HCT116 (cell line): ENCODE data around the gene OIT3. TPM values are rescaled to one million over a fixed set of nuclear protein-coding genes. Genes with fewer than 3 reads are reported as not detected.
A peak's percentile ranks its signal among the peaks of the same experiment; 100 is the strongest.

Source experiments
- ATAC-seq: fragments of 200-7000 bp; cut with Tn5 transposase; 2 replicates; pipeline ENCODE4 v1.9.1; 2020; ENCODE audit warnings: mild to moderate bottlenecking, moderate library complexity
- Bru-seq: library from RNA; stranded (reverse); fragments of 400-500 nt; gene quantifications from one replicate; lab custom pipeline; 2021; lab: Mats Ljungman, UMichigan
- BruChase-seq, 2 experiments: library from RNA; stranded (reverse); fragments of 400-500 nt; gene quantifications; one replicate each; lab custom pipeline; 2021; lab: Mats Ljungman, UMichigan
- BruUV-seq: library from RNA; stranded (reverse); fragments of 400-500 nt; replicated peaks from 2 replicates; lab custom pipeline; 2021; lab: Mats Ljungman, UMichigan
- CTCF ChIA-PET: fragments of 300-600 bp; sonication (Branson Sonifier 250); formaldehyde crosslinking; loops from one replicate; lab custom pipeline; 2021; ENCODE audit warnings: antibody characterized with exemption; lab: Charles Lee
- POLR2A ChIA-PET: fragments of 300-600, 350-600 bp; sonication (Branson Sonifier 250); formaldehyde crosslinking; loops from one replicate; lab custom pipeline; 2021; ENCODE audit warnings: antibody characterized with exemption; lab: Charles Lee
- RAD21 ChIA-PET, 2 experiments: fragments of 300-600 bp; sonication (Branson Sonifier 250); formaldehyde crosslinking; loops; one replicate each; lab custom pipeline; 2023; ENCODE audit warnings: low total read pairs in 2 of 2; ENCODE audit not compliant: uncharacterized antibody in 2 of 2, unreplicated experiment in 2 of 2, low non-redundant PET in 1 of 2; lab: Charles Lee
- DNase-seq: peaks from one replicate; pipeline ENCODE4 v3.0.0-alpha.2; 2010; ENCODE audit warnings: low read depth, low spot score
- H2AFZ ChIP-seq: fragments of 200-600 bp; shearing (Covaris generic), sonication (generic); 2 replicates; pipeline ENCODE4 v1.6.1; 2017; ENCODE audit warnings: low read depth, mixed run types, mixed read lengths, antibody characterized with exemption, low read length; ENCODE audit not compliant: poor library complexity, severe bottlenecking
- H3K27ac ChIP-seq: 2 replicates; pipeline ENCODE4 v1.5.1; 2012; ENCODE audit warnings: low read depth, low read length
- H3K27me3 ChIP-seq: fragments of 200-600 bp; sonication (generic); 2 replicates; pipeline ENCODE4 v1.6.1; 2016; ENCODE audit warnings: mixed run types, low read length, mixed read lengths; ENCODE audit not compliant: insufficient read depth
- H3K36me3 ChIP-seq, 2 experiments: fragments of 200-500 bp in 1 of 2; fragments of 200-600 bp in 1 of 2; sonication (Bioruptor generic) in 1 of 2; sonication (generic) in 1 of 2; 2 replicates each; pipeline versions ENCODE4 v1.5.1 to v1.6.1; 2014 to 2016; ENCODE audit warnings: low read length in 2 of 2, inconsistent platforms in 1 of 2, mixed read lengths in 1 of 2, mixed run types in 1 of 2; ENCODE audit not compliant: insufficient read depth in 2 of 2, control insufficient read depth in 1 of 2
- H3K4me1 ChIP-seq, 2 experiments: fragments of 200-600 bp in 1 of 2; sonication (generic) in 1 of 2; 2 replicates each; pipeline versions ENCODE4 v1.5.1 to v1.6.1; 2012 to 2017; ENCODE audit warnings: low read length in 2 of 2, inconsistent platforms in 1 of 2, mild to moderate bottlenecking in 1 of 2, mixed read lengths in 1 of 2, mixed run types in 1 of 2, moderate library complexity in 1 of 2; ENCODE audit not compliant: insufficient read depth in 2 of 2, control insufficient read depth in 1 of 2
- H3K4me2 ChIP-seq: fragments of 200-600 bp; sonication (generic); 2 replicates; pipeline ENCODE4 v1.6.1; 2017; ENCODE audit warnings: mixed run types, low read length, mixed read lengths
- H3K4me3 ChIP-seq, 2 experiments: fragments of 200-600 bp in 1 of 2; sonication (generic) in 1 of 2; replicated peaks in 1 of 2; 2 replicates each; pipeline ENCODE4 v1.5.1; 2011 to 2016; ENCODE audit warnings: low read length in 2 of 2, control low read depth in 1 of 2, low read depth in 1 of 2, mild to moderate bottlenecking in 1 of 2, mixed read lengths in 1 of 2, mixed run types in 1 of 2
- H3K79me2 ChIP-seq: fragments of 200-600 bp; sonication (generic); 2 replicates; pipeline ENCODE4 v1.6.1; 2017; ENCODE audit warnings: mild to moderate bottlenecking, mixed run types, low read length, moderate library complexity, mixed read lengths; ENCODE audit not compliant: insufficient read depth
- H3K9ac ChIP-seq: fragments of 200-600 bp; sonication (generic); 2 replicates; pipeline ENCODE4 v1.6.1; 2016; ENCODE audit warnings: low read length, mixed read lengths
- H3K9me2 ChIP-seq: fragments of 200-600 bp; sonication (generic), shearing (Covaris generic); 2 replicates; pipeline ENCODE4 v1.6.1; 2017; ENCODE audit warnings: mixed run types, mild to moderate bottlenecking, moderate library complexity; ENCODE audit not compliant: insufficient read depth
- H3K9me3 ChIP-seq, 2 experiments: fragments of 200-500 bp in 1 of 2; fragments of 200-600 bp in 1 of 2; sonication (Bioruptor generic) in 1 of 2; sonication (generic) in 1 of 2; 2 replicates each; pipeline ENCODE4 v1.6.1; 2014 to 2017; ENCODE audit warnings: low read length in 2 of 2, mixed read lengths in 2 of 2, inconsistent platforms in 1 of 2, low read depth in 1 of 2, mild to moderate bottlenecking in 1 of 2, mixed run types in 1 of 2, moderate library complexity in 1 of 2; ENCODE audit not compliant: control insufficient read depth in 1 of 2, insufficient read depth in 1 of 2
- H4K20me1 ChIP-seq: fragments of 200-600 bp; sonication (generic), shearing (Covaris generic); 2 replicates; pipeline ENCODE4 v1.6.1; 2017; ENCODE audit warnings: mixed run types, mild to moderate bottlenecking, moderate library complexity; ENCODE audit not compliant: insufficient read depth
- CBX3 ChIP-seq: IDR thresholded peaks from 2 replicates; pipeline ENCODE4 v1.6.1; 2012; ENCODE audit warnings: low read depth
- CEBPB ChIP-seq: IDR thresholded peaks from 2 replicates; pipeline ENCODE4 v1.6.1; 2012; ENCODE audit warnings: low read depth
- CTCF ChIP-seq, 3 experiments: fragments of 200-600 bp in 1 of 3; sonication (generic) in 1 of 3; IDR thresholded peaks in 2 of 3; conservative IDR thresholded peaks in 1 of 3; 2 replicates each; pipeline ENCODE4 v1.5.1; 2012 to 2017; ENCODE audit warnings: low read depth in 2 of 3, low read length in 2 of 3, antibody characterized with exemption in 1 of 3, borderline replicate concordance in 1 of 3, control low read depth in 1 of 3, mild to moderate bottlenecking in 1 of 3, mixed read lengths in 1 of 3, mixed run types in 1 of 3, moderate library complexity in 1 of 3; ENCODE audit not compliant: insufficient read depth in 1 of 3
- FOSL1 ChIP-seq: IDR thresholded peaks from 2 replicates; pipeline ENCODE4 v1.6.1; 2012; ENCODE audit warnings: low read depth
- JUND ChIP-seq: IDR thresholded peaks from 2 replicates; pipeline ENCODE4 v1.6.1; 2012
- POLR2A ChIP-seq: IDR thresholded peaks from 2 replicates; pipeline ENCODE4 v1.7.0; 2011; ENCODE audit warnings: borderline replicate concordance; ENCODE audit not compliant: insufficient read depth, insufficient read length; ENCODE audit errors: extremely low read depth
- POLR2AphosphoS5 ChIP-seq: IDR thresholded peaks from 2 replicates; pipeline ENCODE4 v1.6.1; 2011; ENCODE audit warnings: mild to moderate bottlenecking, low read depth, low read length, moderate library complexity
- RAD21 ChIP-seq: IDR thresholded peaks from 2 replicates; pipeline ENCODE4 v1.6.1; 2012; ENCODE audit warnings: low read depth, mild to moderate bottlenecking
- SIN3A ChIP-seq: IDR thresholded peaks from 2 replicates; pipeline ENCODE4 v1.6.1; 2012; ENCODE audit warnings: low read depth
- SP1 ChIP-seq: IDR thresholded peaks from 2 replicates; pipeline ENCODE4 v1.6.1; 2012; ENCODE audit warnings: low read depth
- SRF ChIP-seq: IDR thresholded peaks from 2 replicates; pipeline ENCODE4 v1.6.1; 2012; ENCODE audit warnings: low read depth
- TCF7L2 ChIP-seq: IDR thresholded peaks from 2 replicates; pipeline ENCODE4 v1.7.0; 2011; ENCODE audit warnings: borderline replicate concordance, inconsistent platforms; ENCODE audit not compliant: insufficient read depth, insufficient read length; ENCODE audit errors: extremely low read depth
- YY1 ChIP-seq: IDR thresholded peaks from 2 replicates; pipeline ENCODE4 v1.6.1; 2011; ENCODE audit warnings: low read length, low read depth, moderate library complexity, mild to moderate bottlenecking; ENCODE audit not compliant: insufficient replicate concordance; ENCODE audit errors: extremely low read depth
- ZFX ChIP-seq: fragments of 450-650 bp; IDR thresholded peaks from 2 replicates; pipeline ENCODE4 v1.6.1; 2017
- ZNF274 ChIP-seq: fragments of 200-500 bp; sonication (Bioruptor generic); IDR thresholded peaks from 2 replicates; pipeline ENCODE4 v1.6.1; 2014; ENCODE audit warnings: mild to moderate bottlenecking, low read depth, low read length, inconsistent platforms
- intact Hi-C: fragments of 100-400 bp; cut with micrococcal nuclease; formaldehyde crosslinking; loops from 2 replicates; pipeline ENCODE4 v1.10.0; 2022
- long read RNA-seq: library from polyadenylated mRNA; unstranded; transcript quantifications from one replicate; pipeline ENCODE4 v2.0.0, GENCODE V29; 2021; ENCODE audit not compliant: unreplicated experiment
- polyA plus RNA-seq: library from polyadenylated mRNA; unstranded; fragments of >200 nt; gene quantifications from 2 replicates; pipeline ENCODE4 v1.2.1, GENCODE V29; 2012; ENCODE audit warnings: missing spikeins
- total RNA-seq: library from RNA; stranded (reverse); gene quantifications from one replicate; pipeline ENCODE4 v1.2.1, GENCODE V29; 2021; ENCODE audit not compliant: unreplicated experiment
- TF ChIP-seq, protein P1 (sequence below): IDR thresholded peaks from 2 replicates; pipeline ENCODE4 v1.6.1; 2012
- TF ChIP-seq, protein P2 (sequence below): IDR thresholded peaks from 2 replicates; pipeline ENCODE4 v1.6.1; 2012

Gene OIT3
- total RNA-seq (not detected), Bru-seq, nascent RNA (percentile 22 among the genes with signal in this experiment), BruChase-seq, experiment 1, labeled RNA remaining after a 6-hour chase (percentile 35 among the genes with signal in this experiment), BruChase-seq, experiment 2, labeled RNA remaining after a 2-hour chase (percentile 28 among the genes with signal in this experiment)
- not detected in 2 replicates for polyA plus RNA-seq
- long read RNA-seq: 0 reads

DNA sequence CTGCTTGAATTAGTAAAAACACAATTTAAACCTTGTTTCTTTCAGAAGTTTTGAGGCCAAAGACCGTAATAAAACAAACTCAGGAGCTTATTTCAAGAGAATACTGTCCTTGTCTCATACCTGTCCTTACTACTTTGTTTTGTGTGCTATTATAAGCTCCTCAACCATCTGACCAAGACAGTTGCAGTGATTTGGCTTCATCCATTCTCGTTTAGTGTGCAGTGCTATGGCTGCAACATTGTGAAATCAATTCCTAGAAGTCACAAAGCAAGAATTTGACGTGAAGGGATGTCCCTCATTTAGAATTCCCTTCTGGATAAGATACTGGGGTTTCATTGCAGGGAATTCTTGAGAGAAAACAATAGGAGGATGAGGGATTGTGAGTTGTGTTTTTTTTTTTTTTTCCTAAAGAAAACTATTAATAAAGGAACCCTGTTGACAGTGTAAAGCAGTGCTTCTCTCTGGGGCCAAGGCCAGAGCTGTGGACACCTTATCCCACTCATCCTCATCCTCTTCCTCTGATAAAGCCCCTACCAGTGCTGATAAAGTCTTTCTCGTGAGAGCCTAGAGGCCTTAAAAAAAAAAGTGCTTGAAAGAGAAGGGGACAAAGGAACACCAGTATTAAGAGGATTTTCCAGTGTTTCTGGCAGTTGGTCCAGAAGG lies at the start of gene OIT3:
Gene OIT3 (plus strand): TSS at position 604 of the 663 bp plus-strand sequence. CDS start 60 bp downstream, outside the sequence.
- H3K79me2 ChIP-seq: no peaks in the 10 kb centered on the region
- H3K4me3 ChIP-seq: no peak within 1 kb of the TSS
- no peaks in the 10 kb centered on the region for H3K9me3 ChIP-seq
- no peak within 1 kb of the TSS for H3K9ac ChIP-seq
- H3K36me3 ChIP-seq: no peaks in the 10 kb centered on the region
- ChIA-PET POLR2A (no interaction called here), CTCF (no interaction called here), RAD21 (no interaction called here)
- no peaks in the 10 kb centered on the region for H3K4me1 ChIP-seq
- H3K4me2 ChIP-seq: no peak within 1 kb of the TSS
- no peak within 1 kb of the TSS for H3K27ac ChIP-seq
- DNase-seq (no peak), ATAC-seq (no peak)
- intact Hi-C loops: no loop called here
- TF ChIP-seq ZFX: no peak
- no TSS peak for BruUV-seq
- H3K27me3 ChIP-seq: no peaks in the 10 kb centered on the region
- H3K9me2 ChIP-seq: no peaks in the 10 kb centered on the region
- H4K20me1 ChIP-seq: no peaks in the 10 kb centered on the region
- no peak within 1 kb of the TSS for H2AFZ ChIP-seq

- DNase-seq: peak; percentile 74
- no peak for TF ChIP-seq CTCF (IDR thresholded peaks at IDR 0.05 in 2 of 3, conservative IDR thresholded peaks at IDR 0.05 in 1 of 3; ENCODE audit: borderline replicate concordance in 1 of 3, insufficient read depth in 1 of 3, low read depth in 2 of 3, low read length in 2 of 3)
- TF ChIP-seq JUND: peak; percentile 90
- TF ChIP-seq POLR2AphosphoS5: peak; percentile 39; the same call in 1 of the 2 replicates
- peak; percentile 95 for TF ChIP-seq CBX3
- TF ChIP-seq CEBPB: peak; percentile 93
- TF ChIP-seq RAD21: 0 out of 2 replicates have a peak, but pooled peaks have one; percentile 4
- TF ChIP-seq, protein P1, sequence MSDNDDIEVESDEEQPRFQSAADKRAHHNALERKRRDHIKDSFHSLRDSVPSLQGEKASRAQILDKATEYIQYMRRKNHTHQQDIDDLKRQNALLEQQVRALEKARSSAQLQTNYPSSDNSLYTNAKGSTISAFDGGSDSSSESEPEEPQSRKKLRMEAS: peak; percentile 92
- TF ChIP-seq TCF7L2: no peak
- TF ChIP-seq SP1: peak; percentile 85
- TF ChIP-seq POLR2A: no peak
- TF ChIP-seq YY1: peak; percentile 55
- no peak for TF ChIP-seq ZNF274
- TF ChIP-seq FOSL1: peak; percentile 89
- TF ChIP-seq SRF: no peak
- TF ChIP-seq, protein P2, sequence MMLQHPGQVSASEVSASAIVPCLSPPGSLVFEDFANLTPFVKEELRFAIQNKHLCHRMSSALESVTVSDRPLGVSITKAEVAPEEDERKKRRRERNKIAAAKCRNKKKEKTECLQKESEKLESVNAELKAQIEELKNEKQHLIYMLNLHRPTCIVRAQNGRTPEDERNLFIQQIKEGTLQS: peak; percentile 70
- TF ChIP-seq SIN3A: peak; percentile 49; the same call in 1 of the 2 replicates
- peak; percentile 99 for ATAC-seq
- intact Hi-C loops: no loop called here
- Histone ChIP-seq H3K9me2 (no peaks in the 10 kb centered on the region), H3K27me3 (no peaks in the 10 kb centered on the region), H3K4me1 (peaks cover 5 to 23% of the 10 kb centered on the region in 2 experiments), H3K9me3 (no peaks in the 10 kb centered on the region), H4K20me1 (no peaks in the 10 kb centered on the region), H3K36me3 (no peaks in the 10 kb centered on the region), H3K4me2 (peak overlapping the region; percentile 60), H3K9ac (0 out of 2 replicates have a peak overlapping the region, but pooled peaks have one; percentile 15), H3K27ac (peak overlapping the region; percentile 21; the same call in 1 of the 2 replicates), H3K79me2 (no peaks in the 10 kb centered on the region), H2AFZ (no peak overlapping the region), H3K4me3 (no peak overlapping the region)
- no TSS peak for BruUV-seq
- ChIA-PET POLR2A (no interaction called here), RAD21 (no interaction called here), CTCF (interaction anchor here (1.6 kb wide), 1 partner anchor 12 kb away, joined by 7 read pairs; no protein-coding TSS in a partner anchor)
Measured at GRCh38 chr10:72846238-72846637, 47.3 kb upstream of the OIT3 start.
